Small intestine (tissue), 7 donors: ENCODE data around the gene PRKN. TPM values are rescaled to one million over a fixed set of nuclear protein-coding genes. Genes with fewer than 3 reads are reported as not detected.

Experiments
- DNase-seq, 2 donors: peaks; one replicate each; pipeline versions ENCODE4 v3.0.0 to v3.0.0-alpha.2; 2013
- FAIRE-seq: peaks from 2 replicates; lab custom pipeline; 2012; peaks lifted over from hg19 to GRCh38; lab: Jason Lieb, UNC
- H3K27ac ChIP-seq, 3 donors: one replicate each; pipeline ENCODE4 v1.5.1; 2013; ENCODE audit warnings: low read length in 2 of 3, mild to moderate bottlenecking in 2 of 3, control low read depth in 1 of 3, inconsistent platforms in 1 of 3, low read depth in 1 of 3, moderate library complexity in 1 of 3
- H3K27me3 ChIP-seq, 3 donors: one replicate each; pipeline ENCODE4 v1.6.1; 2013; ENCODE audit warnings: low read length in 3 of 3, inconsistent platforms in 1 of 3; ENCODE audit not compliant: control insufficient read depth in 3 of 3, insufficient read depth in 3 of 3
- H3K36me3 ChIP-seq, 3 donors: one replicate each; pipeline ENCODE4 v1.6.1; 2013; ENCODE audit warnings: low read length in 3 of 3, inconsistent platforms in 1 of 3, low read depth in 1 of 3, mild to moderate bottlenecking in 1 of 3, moderate library complexity in 1 of 3; ENCODE audit not compliant: control insufficient read depth in 3 of 3, insufficient read depth in 2 of 3
- H3K4me1 ChIP-seq, 3 donors: one replicate each; pipeline ENCODE4 v1.6.1; 2013; ENCODE audit warnings: low read length in 2 of 3, inconsistent platforms in 1 of 3, low read depth in 1 of 3, mild to moderate bottlenecking in 1 of 3, moderate library complexity in 1 of 3; ENCODE audit not compliant: control insufficient read depth in 3 of 3, insufficient read depth in 2 of 3
- H3K4me3 ChIP-seq, 3 donors: one replicate each; pipeline ENCODE4 v1.5.1; 2013; ENCODE audit warnings: low read length in 3 of 3, control low read depth in 1 of 3, inconsistent platforms in 1 of 3, low read depth in 1 of 3, mild to moderate bottlenecking in 1 of 3, moderate library complexity in 1 of 3
- H3K9me3 ChIP-seq, 2 donors: one replicate each; pipeline ENCODE4 v1.6.1; 2013; ENCODE audit warnings: low read depth in 1 of 2, low read length in 1 of 2; ENCODE audit not compliant: control insufficient read depth in 2 of 2, insufficient read depth in 1 of 2
- WGBS, 3 donors: extraction: QIAGEN DNeasy Blood & Tissue Kit; methylation state at CpG; one replicate each; pipeline ENCODE4 v1.1.7; 2013; 5-methylcytosine and 5-hydroxymethylcytosine counted together
- polyA plus RNA-seq, 4 donors: library from polyadenylated mRNA; stranded (reverse) in 3 of 4; unstranded in 1 of 4; fragments of 200-250 nt in 3 of 4; fragments of 120-200 nt in 1 of 4; gene quantifications; one replicate each; pipeline versions ENCODE4 v1.2.1 to v1.2.3, GENCODE V29; 2013
- donor health status: healthy with polysubstance abuse.
- donor health status: control.
- donor health status: control.
- donor health status: Bipolar disorder and iron deficiency.
- donor health status: healthy.

PRKN gene
- polyA plus RNA-seq, 4 donors, result 0.27 to 2.3 (median 1.0) TPM

DNA sequence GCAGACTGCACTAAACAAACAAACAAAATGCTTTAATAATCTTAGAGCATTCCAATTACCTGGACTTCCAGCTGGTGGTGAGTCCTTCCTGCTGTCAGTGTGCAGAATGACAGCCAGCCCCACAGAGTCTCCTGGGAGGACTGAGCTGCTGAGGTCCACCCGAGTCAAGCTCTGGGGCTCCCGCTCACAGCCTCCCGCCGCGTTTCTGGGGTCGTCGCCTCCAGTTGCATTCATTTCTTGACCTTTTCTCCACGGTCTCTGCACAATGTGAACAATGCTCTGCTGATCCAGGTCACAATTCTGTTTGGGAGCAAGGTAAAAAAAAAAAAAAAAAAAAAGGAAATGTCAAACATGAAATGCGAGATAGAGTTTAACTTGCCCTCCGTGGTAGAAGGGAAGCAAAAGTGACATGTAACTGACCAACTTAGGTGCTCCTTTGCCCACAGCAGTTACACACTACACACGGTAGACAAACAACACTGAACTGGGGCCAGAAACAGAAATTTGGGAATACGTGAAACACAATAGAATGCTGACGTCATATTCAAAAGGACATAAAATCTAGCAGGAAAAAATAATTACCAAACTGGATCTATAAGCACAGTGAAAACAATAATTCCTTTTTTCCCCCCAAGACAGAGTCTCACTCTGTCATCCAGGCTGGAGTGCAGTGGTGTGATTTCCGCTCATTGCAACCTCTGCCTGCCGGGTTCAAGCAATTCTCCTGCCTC, 464.9 kb downstream of the PRKN start:
- Histone ChIP-seq H3K4me1 (no peaks in the 10 kb centered on the region), H3K4me3 (no peak overlapping the region), H3K9me3 (no peaks in the 10 kb centered on the region), H3K27ac (no peak overlapping the region), H3K36me3 (no peaks in the 10 kb centered on the region), H3K27me3 (no peaks in the 10 kb centered on the region)
- 88 to 94% (median 90%) methylated on average over 15 of the region's 15 CpGs for WGBS, 3 donors
- no peak for DNase-seq
- FAIRE-seq, result no peak

GRCh38 chr6:162261598-162261997, 466.0 kb downstream of the PRKN start:
- Histone ChIP-seq H3K4me1 (no peaks in the 10 kb centered on the region), H3K27ac (no peak overlapping the region), H3K36me3 (no peaks in the 10 kb centered on the region), H3K9me3 (no peaks in the 10 kb centered on the region), H3K4me3 (no peak overlapping the region), H3K27me3 (no peaks in the 10 kb centered on the region)
- no peak for FAIRE-seq
- 70 to 91% (median 80%) methylated on average over 1 of the region's 1 CpG for WGBS, 3 donors
- no peak for DNase-seq

- WGBS, 3 donors, result 100% methylated on average over 1 of the region's 1 CpG
- Histone ChIP-seq H3K4me3 (no peak overlapping the region), H3K36me3 (no peaks in the 10 kb centered on the region), H3K9me3 (no peaks in the 10 kb centered on the region), H3K4me1 (no peaks in the 10 kb centered on the region), H3K27me3 (no peaks in the 10 kb centered on the region), H3K27ac (no peak overlapping the region)
- no peak for DNase-seq
- no peak for FAIRE-seq
Observed at GRCh38 chr6:162260027-162260426, 467.5 kb downstream of the PRKN start.

DNA sequence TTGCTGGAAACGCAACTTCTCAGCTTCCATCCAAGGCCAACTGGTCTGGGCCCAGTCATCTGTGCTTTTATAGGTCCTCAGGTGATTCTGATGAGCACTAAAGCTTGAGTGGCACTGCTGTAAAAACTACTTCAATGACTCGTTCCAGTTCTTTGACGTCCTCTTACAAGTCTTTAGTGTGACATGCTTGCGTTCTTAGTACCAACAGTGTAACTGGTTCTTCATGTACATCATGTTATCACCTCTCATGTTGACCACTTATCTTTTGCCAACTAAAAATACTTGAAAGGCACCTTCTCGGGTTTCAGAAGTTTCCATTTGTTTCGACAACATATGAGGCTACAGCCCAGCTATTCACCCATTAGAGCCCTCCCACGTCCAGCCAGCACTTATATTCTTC, 468.9 kb downstream of the PRKN start:
- H3K27ac ChIP-seq, result no peak overlapping the region
- no peak overlapping the region for H3K4me3 ChIP-seq
- no peaks in the 10 kb centered on the region for H3K36me3 ChIP-seq
- no peak for FAIRE-seq
- H3K4me1 ChIP-seq, result no peaks in the 10 kb centered on the region
- no peak for DNase-seq
- no peaks in the 10 kb centered on the region for H3K27me3 ChIP-seq
- 89 to 90% (median 90%) methylated on average over 7 of the region's 7 CpGs for WGBS, 3 donors
- H3K9me3 ChIP-seq, result no peaks in the 10 kb centered on the region

DNA sequence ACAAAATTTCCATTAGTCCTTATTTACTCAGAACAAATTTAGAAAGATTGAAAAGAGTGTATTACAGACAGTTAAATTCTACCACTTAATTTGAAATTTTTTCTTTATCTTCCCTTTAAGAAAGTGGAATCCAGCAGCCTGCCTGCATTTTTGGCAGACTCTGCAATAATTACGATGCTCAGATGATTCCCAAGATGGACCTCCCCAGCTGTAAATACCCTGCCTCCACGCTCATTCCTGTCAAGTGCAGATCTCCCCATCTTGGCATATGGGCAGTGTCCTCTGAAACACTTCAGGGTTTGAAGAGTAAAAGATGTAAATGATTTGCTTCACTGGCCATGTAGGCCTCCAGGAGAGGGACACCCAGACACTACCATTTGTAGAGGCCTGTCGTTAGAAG, 471.2 kb downstream of the PRKN start:
- WGBS, 3 donors, result 75 to 94% (median 81%) methylated on average over 3 of the region's 3 CpGs
- FAIRE-seq (no peak), DNase-seq (no peak)
- no peaks in the 10 kb centered on the region for H3K4me1 ChIP-seq
- H3K9me3 ChIP-seq, result no peaks in the 10 kb centered on the region
- H3K27ac ChIP-seq, result no peak overlapping the region
- H3K36me3 ChIP-seq, result no peaks in the 10 kb centered on the region
- no peaks in the 10 kb centered on the region for H3K27me3 ChIP-seq
- no peak overlapping the region for H3K4me3 ChIP-seq

GRCh38 chr6:162251257-162251656, 476.3 kb downstream of the PRKN start:
- Histone ChIP-seq H3K27me3 (no peaks in the 10 kb centered on the region), H3K4me1 (no peaks in the 10 kb centered on the region), H3K4me3 (no peak overlapping the region), H3K9me3 (no peaks in the 10 kb centered on the region), H3K36me3 (no peaks in the 10 kb centered on the region), H3K27ac (no peak overlapping the region)
- no peak for FAIRE-seq
- 83 to 85% (median 84%) methylated on average over 3 of the region's 3 CpGs for WGBS, 3 donors
- DNase-seq, result no peak

DNA sequence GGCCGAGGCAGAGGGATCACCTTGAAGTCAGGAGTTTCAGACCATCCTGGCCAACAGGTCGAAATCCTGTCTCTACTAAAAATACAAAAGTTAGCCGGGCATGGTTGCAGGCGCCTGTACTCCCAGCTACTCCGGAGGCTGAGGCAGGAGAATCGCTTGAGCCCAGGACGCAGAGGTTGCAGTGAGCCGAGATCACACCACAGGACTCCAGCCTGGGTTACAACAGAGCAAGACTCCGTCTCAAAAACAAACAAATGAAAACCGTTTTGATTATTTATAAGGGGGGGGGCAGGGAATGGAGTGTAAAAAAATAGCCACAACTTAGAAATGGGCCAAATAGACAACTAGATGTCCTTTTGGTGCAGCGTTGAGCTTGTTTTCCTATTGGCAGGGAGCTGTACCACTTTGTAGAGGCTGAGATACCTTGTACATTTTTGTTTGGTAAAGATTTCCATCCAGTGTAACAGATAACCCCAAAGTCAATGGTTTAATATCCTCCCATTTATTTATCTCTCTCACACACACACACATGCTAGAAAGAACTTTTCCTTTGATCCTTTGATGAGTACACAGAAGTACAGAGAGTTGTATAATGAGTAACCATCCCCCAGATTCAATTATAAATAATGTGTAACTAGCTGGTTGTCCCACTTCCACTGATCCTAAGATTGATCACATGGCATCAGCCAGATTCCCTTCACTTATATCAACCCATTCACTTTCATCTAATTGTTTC, 477.5 kb downstream of the PRKN start:
- Histone ChIP-seq H3K4me1 (no peaks in the 10 kb centered on the region), H3K27ac (no peak overlapping the region), H3K36me3 (no peaks in the 10 kb centered on the region), H3K27me3 (no peaks in the 10 kb centered on the region), H3K9me3 (no peaks in the 10 kb centered on the region), H3K4me3 (no peak overlapping the region)
- DNase-seq, result no peak
- WGBS, 3 donors, result 75 to 79% (median 78%) methylated on average over 11 of the region's 11 CpGs
- no peak for FAIRE-seq

DNA sequence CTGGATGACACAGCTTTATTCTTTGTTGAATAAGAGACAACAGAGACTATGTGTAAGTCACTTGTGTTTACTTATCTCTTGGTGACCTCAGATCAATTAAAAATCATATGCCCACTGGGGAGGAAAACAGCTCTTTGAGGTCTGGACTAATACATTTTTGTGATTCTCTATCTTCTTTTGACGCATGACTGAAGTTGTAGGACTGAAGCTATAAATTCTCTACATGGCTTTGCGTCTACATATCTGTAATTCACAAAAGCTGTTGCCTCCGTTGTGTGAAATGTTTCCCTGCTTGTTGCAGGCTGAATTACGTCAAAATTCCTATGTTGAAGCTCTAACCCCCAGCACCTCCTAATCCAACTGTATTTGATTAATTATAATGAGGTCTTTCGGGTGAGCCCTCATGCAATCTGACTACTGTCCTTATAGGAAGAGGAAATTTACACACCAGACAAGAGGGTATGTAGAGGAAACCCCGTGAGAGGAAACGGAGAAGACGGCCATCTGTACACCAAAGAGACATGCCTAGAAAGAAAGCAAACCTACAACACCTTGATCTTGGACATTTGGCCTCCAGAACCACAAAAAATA, 481.6 kb downstream of the PRKN start:
- H3K27ac ChIP-seq, result no peak overlapping the region
- no peaks in the 10 kb centered on the region for H3K4me1 ChIP-seq
- H3K9me3 ChIP-seq, result no peaks in the 10 kb centered on the region
- no peak for DNase-seq
- no peaks in the 10 kb centered on the region for H3K36me3 ChIP-seq
- no peak overlapping the region for H3K4me3 ChIP-seq
- no peaks in the 10 kb centered on the region for H3K27me3 ChIP-seq
- FAIRE-seq, result no peak
- 88 to 90% (median 89%) methylated on average over 8 of the region's 8 CpGs for WGBS, 3 donors
